SK-N-SH (cell line): ENCODE measurements around the gene S100A2.

Source experiments
- CHD2 ChIP-seq: fragments of 150-350 bp; IDR thresholded peaks from 2 replicates; pipeline ENCODE4 v1.6.1; 2018; ENCODE audit warnings: low read length; ENCODE audit not compliant: partially characterized antibody
- EP300 ChIP-seq, 2 experiments: IDR thresholded peaks; 2 replicates each; pipeline versions ENCODE4 v1.4.0 to v1.6.1; 2012; ENCODE audit warnings: borderline replicate concordance in 1 of 2, low read depth in 1 of 2, low read length in 1 of 2
- EZH2phosphoT487 ChIP-seq: fragments of 200-600 bp; sonication (generic); IDR thresholded peaks from 2 replicates; pipeline ENCODE4 v1.6.1; 2017; ENCODE audit warnings: low read depth, mixed run types, mild to moderate bottlenecking, antibody characterized with exemption, moderate library complexity, borderline replicate concordance
- RAD21 ChIP-seq: IDR thresholded peaks from 2 replicates; pipeline ENCODE4 v1.6.1; 2012; ENCODE audit warnings: mild to moderate bottlenecking, low read length
- TEAD4 ChIP-seq: IDR thresholded peaks from 2 replicates; pipeline ENCODE4 v1.4.0; 2012; ENCODE audit warnings: mild to moderate bottlenecking, borderline replicate concordance; ENCODE audit not compliant: insufficient read depth
- TF ChIP-seq, protein P1 (sequence below): fragments of 200-600 bp; sonication (generic); IDR thresholded peaks from 2 replicates; pipeline ENCODE4 v1.6.1; 2017; ENCODE audit warnings: antibody characterized with exemption, mild to moderate bottlenecking, moderate library complexity
- TF ChIP-seq, protein P2 (sequence below): IDR thresholded peaks from 2 replicates; pipeline ENCODE4 v1.4.0; 2012; ENCODE audit warnings: low read depth, borderline replicate concordance
- TF ChIP-seq, protein P3 (sequence below): IDR thresholded peaks from 2 replicates; pipeline ENCODE4 v1.4.0; 2012; ENCODE audit warnings: low read depth

DNA sequence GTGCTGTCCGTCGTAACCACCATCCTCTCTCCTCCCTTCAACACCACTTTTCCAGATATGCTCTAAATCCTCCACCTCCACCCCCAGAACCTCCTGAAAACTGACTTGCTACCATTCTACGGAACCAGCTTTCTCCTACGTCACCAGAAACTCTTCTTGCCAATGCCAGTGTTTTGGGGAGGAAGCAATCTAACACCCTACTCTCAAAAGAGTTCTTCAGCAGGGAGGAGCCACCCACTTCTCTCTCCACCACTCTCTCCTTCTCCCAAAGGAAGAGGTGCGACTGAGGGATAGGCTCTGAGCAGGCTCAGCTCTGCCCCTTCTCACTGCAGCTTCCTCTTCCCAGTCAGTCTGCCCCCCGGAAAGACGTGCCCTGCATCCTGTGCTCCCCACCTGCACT is 6.1 kb upstream of the S100A2 start:
- TF ChIP-seq, protein P1, sequence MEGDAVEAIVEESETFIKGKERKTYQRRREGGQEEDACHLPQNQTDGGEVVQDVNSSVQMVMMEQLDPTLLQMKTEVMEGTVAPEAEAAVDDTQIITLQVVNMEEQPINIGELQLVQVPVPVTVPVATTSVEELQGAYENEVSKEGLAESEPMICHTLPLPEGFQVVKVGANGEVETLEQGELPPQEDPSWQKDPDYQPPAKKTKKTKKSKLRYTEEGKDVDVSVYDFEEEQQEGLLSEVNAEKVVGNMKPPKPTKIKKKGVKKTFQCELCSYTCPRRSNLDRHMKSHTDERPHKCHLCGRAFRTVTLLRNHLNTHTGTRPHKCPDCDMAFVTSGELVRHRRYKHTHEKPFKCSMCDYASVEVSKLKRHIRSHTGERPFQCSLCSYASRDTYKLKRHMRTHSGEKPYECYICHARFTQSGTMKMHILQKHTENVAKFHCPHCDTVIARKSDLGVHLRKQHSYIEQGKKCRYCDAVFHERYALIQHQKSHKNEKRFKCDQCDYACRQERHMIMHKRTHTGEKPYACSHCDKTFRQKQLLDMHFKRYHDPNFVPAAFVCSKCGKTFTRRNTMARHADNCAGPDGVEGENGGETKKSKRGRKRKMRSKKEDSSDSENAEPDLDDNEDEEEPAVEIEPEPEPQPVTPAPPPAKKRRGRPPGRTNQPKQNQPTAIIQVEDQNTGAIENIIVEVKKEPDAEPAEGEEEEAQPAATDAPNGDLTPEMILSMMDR, result no peak
- no peak for TF ChIP-seq EZH2phosphoT487
- no peak for TF ChIP-seq TEAD4
- TF ChIP-seq, protein P2, sequence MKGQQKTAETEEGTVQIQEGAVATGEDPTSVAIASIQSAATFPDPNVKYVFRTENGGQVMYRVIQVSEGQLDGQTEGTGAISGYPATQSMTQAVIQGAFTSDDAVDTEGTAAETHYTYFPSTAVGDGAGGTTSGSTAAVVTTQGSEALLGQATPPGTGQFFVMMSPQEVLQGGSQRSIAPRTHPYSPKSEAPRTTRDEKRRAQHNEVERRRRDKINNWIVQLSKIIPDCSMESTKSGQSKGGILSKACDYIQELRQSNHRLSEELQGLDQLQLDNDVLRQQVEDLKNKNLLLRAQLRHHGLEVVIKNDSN, result no peak
- TF ChIP-seq RAD21, result no peak
- TF ChIP-seq EP300 (IDR thresholded peaks at IDR 0.05; ENCODE audit: borderline replicate concordance in 1 of 2, low read depth in 1 of 2, low read length in 1 of 2), result no peak
- TF ChIP-seq, protein P3, sequence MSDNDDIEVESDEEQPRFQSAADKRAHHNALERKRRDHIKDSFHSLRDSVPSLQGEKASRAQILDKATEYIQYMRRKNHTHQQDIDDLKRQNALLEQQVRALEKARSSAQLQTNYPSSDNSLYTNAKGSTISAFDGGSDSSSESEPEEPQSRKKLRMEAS, result no peak
- no peak for TF ChIP-seq CHD2
